ENCODE results near the gene IL36RN. TPM values are rescaled to one million over a fixed set of nuclear protein-coding genes. Genes with fewer than 3 reads are reported as not detected.

Gene IL36RN
- total and polyA plus RNA-seq, 2 experiments from 2014 or later: not detected

GRCh38 chr2:113103277-113103676 is 44.3 kb downstream of the IL36RN start:
- DNase-seq (ENCODE audit: low read depth in 1 of 2, low spot score in 1 of 2): no peak
- H3K4me1 ChIP-seq (ENCODE audit: low read depth): no peaks in the 10 kb centered on the region
- no peaks in the 10 kb centered on the region for H3K27me3 ChIP-seq
- TF ChIP-seq, protein P1, sequence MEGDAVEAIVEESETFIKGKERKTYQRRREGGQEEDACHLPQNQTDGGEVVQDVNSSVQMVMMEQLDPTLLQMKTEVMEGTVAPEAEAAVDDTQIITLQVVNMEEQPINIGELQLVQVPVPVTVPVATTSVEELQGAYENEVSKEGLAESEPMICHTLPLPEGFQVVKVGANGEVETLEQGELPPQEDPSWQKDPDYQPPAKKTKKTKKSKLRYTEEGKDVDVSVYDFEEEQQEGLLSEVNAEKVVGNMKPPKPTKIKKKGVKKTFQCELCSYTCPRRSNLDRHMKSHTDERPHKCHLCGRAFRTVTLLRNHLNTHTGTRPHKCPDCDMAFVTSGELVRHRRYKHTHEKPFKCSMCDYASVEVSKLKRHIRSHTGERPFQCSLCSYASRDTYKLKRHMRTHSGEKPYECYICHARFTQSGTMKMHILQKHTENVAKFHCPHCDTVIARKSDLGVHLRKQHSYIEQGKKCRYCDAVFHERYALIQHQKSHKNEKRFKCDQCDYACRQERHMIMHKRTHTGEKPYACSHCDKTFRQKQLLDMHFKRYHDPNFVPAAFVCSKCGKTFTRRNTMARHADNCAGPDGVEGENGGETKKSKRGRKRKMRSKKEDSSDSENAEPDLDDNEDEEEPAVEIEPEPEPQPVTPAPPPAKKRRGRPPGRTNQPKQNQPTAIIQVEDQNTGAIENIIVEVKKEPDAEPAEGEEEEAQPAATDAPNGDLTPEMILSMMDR (IDR thresholded peaks at IDR 0.05; ENCODE audit: low read depth, low read length): no peak
- no peak overlapping the region for H3K27ac ChIP-seq
- H3K36me3 ChIP-seq: no peaks in the 10 kb centered on the region
- H3K9me3 ChIP-seq (ENCODE audit: low read depth): no peaks in the 10 kb centered on the region
- no peak overlapping the region for H3K4me3 ChIP-seq

- Histone ChIP-seq H3K9me3 (ENCODE audit: low read depth) (no peaks in the 10 kb centered on the region), H3K27ac (no peak overlapping the region), H3K4me1 (ENCODE audit: low read depth) (no peaks in the 10 kb centered on the region), H3K36me3 (no peaks in the 10 kb centered on the region), H3K4me3 (no peak overlapping the region), H3K27me3 (no peaks in the 10 kb centered on the region)
- DNase-seq (ENCODE audit: low read depth in 1 of 2, low spot score in 1 of 2): peak in 1 of 2 donors; percentile 10
- TF ChIP-seq, protein P1 (IDR thresholded peaks at IDR 0.05; ENCODE audit: low read depth, low read length): no peak
Measured at GRCh38 chr2:113104054-113104611, 45.1 kb downstream of the IL36RN start.

- DNase-seq (ENCODE audit: low read depth in 1 of 2, low spot score in 1 of 2): peak in 1 of 2 donors; percentile 55
- TF ChIP-seq, protein P1 (IDR thresholded peaks at IDR 0.05; ENCODE audit: low read depth, low read length): no peak
- Histone ChIP-seq H3K9me3 (ENCODE audit: low read depth) (no peaks in the 10 kb centered on the region), H3K36me3 (no peaks in the 10 kb centered on the region), H3K27me3 (no peaks in the 10 kb centered on the region), H3K4me3 (no peak overlapping the region), H3K27ac (no peak overlapping the region), H3K4me1 (ENCODE audit: low read depth) (no peaks in the 10 kb centered on the region)
Measured at GRCh38 chr2:113105047-113105785, 46.2 kb downstream of the IL36RN start.

DNA sequence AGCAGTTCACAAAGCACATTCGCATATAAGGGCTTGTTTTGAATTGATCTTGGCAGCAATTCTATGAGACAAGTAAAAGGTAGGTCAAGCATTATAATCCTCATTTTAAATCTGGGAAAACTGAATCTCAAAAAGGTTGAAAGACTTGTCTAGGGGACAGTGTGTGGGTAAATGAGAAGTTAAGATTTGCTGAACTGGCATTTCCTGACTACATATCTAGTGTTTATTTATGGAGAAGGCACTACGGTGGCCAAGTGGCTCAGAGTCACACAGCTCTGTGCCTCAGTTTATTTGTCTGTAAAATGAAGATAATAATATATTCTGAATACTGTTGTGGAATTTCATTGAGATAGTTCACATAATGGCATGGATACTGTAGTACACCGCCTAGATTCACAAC is 52.1 kb downstream of the IL36RN start:
- TF ChIP-seq, protein P1 (IDR thresholded peaks at IDR 0.05; ENCODE audit: low read depth, low read length): no peak
- Histone ChIP-seq H3K36me3 (no peaks in the 10 kb centered on the region), H3K4me3 (no peak overlapping the region), H3K9me3 (ENCODE audit: low read depth) (no peaks in the 10 kb centered on the region), H3K27me3 (no peaks in the 10 kb centered on the region), H3K27ac (no peak overlapping the region), H3K4me1 (ENCODE audit: low read depth) (no peaks in the 10 kb centered on the region)
- no peak for DNase-seq (ENCODE audit: low read depth in 1 of 2, low spot score in 1 of 2)

- H3K36me3 ChIP-seq: no peaks in the 10 kb centered on the region
- H3K27ac ChIP-seq: no peak overlapping the region
- TF ChIP-seq, protein P1 (IDR thresholded peaks at IDR 0.05; ENCODE audit: low read depth, low read length): no peak
- H3K4me1 ChIP-seq (ENCODE audit: low read depth): no peaks in the 10 kb centered on the region
- no peaks in the 10 kb centered on the region for H3K9me3 ChIP-seq (ENCODE audit: low read depth)
- no peaks in the 10 kb centered on the region for H3K27me3 ChIP-seq
- H3K4me3 ChIP-seq: no peak overlapping the region
- DNase-seq (ENCODE audit: low read depth in 1 of 2, low spot score in 1 of 2): no peak
Measured at GRCh38 chr2:113111823-113112287, 52.9 kb downstream of the IL36RN start.

Measured in cardiac muscle cell (in vitro differentiated cells and primary cell).